ENCODE measurements around the gene FRAS1.

FRAS1 gene

DNA sequence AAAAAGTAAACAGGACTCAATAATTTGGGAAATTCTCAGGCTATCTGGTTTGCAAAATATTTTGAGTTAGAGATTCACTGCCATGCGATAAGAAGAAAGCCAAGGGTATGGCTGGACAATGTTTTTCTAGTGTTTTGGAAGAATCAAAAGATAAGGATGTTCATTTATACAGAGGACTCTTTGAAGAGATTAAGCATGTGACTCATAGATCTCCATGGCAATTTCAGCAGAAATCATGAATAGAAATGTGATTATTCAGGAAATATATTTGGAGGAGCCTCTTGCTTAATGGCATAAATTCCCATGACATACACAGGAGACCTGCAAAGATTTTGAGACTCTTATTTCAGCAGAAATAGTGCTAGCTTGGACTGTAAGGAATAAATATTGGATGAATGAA lies 16.7 kb upstream of the FRAS1 start:
- TF ChIP-seq GATA3 (IDR thresholded peaks at IDR 0.05; ENCODE audit: low read depth, low read length) (no peak), GATA2 (IDR thresholded peaks at IDR 0.05; ENCODE audit: low read depth, low read length) (no peak)

- no peak for TF ChIP-seq GATA2 (IDR thresholded peaks at IDR 0.05; ENCODE audit: low read depth, low read length)
- no peak for TF ChIP-seq GATA3 (IDR thresholded peaks at IDR 0.05; ENCODE audit: low read depth, low read length)
Observed at GRCh38 chr4:78047366-78047765, 9.8 kb upstream of the FRAS1 start.

DNA sequence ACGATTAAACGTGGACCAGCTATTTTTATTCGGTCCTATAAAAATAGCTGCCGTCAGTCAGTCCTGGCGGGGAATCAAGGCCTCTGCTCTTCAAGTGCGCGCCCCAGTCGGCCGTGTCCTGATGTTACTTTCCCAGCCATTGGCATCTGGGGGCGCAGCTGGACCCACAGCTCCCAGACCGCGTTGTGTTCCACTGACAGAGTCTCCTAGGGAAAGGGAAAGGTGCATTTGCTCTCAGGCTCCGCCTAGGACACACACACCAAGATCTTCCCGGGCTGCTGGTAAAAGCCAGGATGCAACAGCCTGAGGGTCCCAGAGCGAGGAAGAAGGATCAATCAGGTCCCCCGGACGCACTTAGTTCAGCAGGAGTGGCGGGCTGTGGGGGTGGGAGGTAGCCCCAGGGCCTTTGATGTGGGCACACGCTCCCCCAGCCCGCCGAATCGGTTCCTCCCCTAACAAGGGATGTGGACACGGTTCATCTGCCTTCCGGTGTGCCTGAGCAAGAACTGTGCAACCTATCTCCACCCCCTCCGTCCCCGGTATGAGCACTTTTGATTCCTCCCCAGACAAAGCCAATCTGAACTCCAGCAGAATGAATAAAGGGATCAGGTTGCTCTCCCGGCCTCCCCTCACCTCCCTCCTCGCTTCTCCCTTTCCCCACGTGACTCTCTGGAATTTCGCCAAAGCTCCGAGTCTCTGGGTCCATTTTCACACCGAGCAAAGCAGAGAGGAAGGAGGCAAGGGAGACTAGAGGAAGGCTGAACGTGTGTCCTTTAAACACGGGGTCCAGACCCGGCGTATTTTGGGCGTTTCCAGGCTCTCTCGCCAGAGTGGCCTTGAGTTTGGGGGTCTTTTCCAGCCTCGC lies 626 bp upstream of the FRAS1 start:
- TF ChIP-seq GATA3 (IDR thresholded peaks at IDR 0.05; ENCODE audit: low read depth, low read length) (no peak), GATA2 (IDR thresholded peaks at IDR 0.05; ENCODE audit: low read depth, low read length) (no peak)

GRCh38 chr4:78057600-78058550 lies 752 bp downstream of the FRAS1 start:
- TF ChIP-seq GATA3 (IDR thresholded peaks at IDR 0.05; ENCODE audit: low read depth, low read length) (no peak), GATA2 (IDR thresholded peaks at IDR 0.05; ENCODE audit: low read depth, low read length) (no peak)

DNA sequence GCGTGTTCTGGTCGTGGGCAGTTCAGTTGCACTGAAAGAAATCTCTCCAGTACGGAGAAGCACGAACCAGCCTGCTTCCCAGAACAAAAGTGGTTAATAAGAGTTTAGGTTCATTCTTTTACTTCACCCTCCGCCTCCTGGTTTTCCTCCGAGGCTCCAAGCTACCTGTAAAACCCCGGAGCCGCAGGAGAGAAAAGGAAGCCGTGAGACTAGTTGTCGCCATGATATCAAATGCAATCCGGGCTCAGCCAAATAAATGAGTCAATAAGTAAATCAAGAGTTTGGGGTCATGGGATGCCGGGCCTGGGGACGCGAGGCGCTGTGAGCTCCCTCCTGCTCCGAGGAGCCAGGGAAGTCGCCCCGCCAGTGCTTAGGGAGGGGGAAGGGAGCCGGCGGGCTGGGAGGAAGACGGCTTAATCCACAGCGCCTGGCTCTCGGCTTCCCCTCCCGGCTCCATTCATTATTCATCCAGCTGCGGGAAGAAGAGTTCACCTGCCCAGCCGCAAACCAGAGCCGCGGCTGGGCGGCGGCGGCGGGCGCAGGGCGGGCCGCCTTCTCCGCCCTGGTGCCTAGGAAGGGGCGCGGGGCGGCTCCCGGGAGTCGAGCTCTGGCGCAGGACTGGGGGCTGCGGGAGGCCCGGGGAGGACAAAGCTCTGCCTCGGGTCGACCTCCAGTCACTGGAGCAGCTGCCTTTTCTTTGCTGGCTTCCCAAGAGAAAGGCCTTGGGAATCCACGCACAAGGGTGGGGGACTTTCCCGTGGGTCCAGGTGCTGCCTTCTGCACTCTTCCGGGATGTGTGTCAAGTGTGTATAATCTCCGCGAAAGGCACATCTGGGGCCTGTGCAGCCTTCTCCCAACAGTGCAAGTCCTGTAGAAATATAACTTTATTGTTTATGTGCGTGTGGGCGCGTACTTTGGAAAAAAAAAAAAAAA lies 1.7 kb downstream of the FRAS1 start:
- TF ChIP-seq GATA2 (IDR thresholded peaks at IDR 0.05; ENCODE audit: low read depth, low read length), result no peak
- TF ChIP-seq GATA3 (IDR thresholded peaks at IDR 0.05; ENCODE audit: low read depth, low read length), result no peak

GRCh38 chr4:78059524-78059889 lies 2.4 kb downstream of the FRAS1 start:
- TF ChIP-seq GATA3 (IDR thresholded peaks at IDR 0.05; ENCODE audit: low read depth, low read length) (no peak), GATA2 (IDR thresholded peaks at IDR 0.05; ENCODE audit: low read depth, low read length) (no peak)

DNA sequence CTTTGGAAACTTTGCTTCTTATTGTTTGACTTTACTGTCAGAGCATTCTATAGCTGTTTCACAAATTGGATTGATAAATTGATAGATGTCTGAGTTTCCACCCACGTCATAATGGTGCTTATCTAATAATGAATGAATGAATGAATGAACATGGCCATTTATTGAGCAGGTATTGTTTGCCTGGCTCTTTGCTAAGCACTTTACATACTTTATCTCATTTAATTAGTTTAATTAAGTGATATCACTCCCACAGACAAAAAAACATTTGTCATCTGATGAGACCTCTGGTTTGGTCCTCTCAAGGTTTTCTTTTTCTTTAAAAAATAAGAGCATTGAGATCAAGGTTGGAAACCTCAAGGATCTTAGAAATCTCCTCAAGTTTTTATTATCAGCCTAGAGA lies 2.8 kb downstream of the FRAS1 start:
- TF ChIP-seq GATA3 (IDR thresholded peaks at IDR 0.05; ENCODE audit: low read depth, low read length) (no peak), GATA2 (IDR thresholded peaks at IDR 0.05; ENCODE audit: low read depth, low read length) (no peak)

DNA sequence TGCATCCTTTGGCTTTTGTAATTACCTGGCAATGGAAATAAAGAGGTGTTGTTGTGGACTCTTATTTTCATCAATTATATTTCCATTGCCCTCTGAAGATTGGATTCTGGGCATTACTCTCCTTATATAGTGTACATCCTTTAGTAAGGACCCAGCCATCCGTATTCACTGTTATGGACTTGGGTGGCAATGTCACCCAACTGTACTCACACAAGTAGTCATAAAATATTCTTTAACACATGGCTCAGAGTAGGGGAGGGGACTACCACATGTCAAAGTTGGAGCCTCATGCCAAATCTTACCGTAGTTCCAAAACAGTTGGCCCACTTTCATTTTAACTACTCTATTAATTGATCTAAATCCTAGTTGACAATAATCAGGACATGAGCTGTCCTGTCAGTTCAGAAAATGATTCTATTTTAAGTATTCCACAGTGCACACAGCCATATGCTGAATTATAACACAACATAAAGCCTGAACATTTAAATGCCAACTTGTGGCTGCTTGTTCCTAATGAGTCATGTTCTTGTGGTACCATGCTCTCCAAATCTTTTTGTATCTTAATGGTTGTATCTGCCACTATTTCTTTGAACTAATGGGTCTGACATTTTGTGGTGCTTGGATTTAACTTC lies 4.9 kb downstream of the FRAS1 start:
- TF ChIP-seq GATA3 (IDR thresholded peaks at IDR 0.05; ENCODE audit: low read depth, low read length), result no peak
- no peak for TF ChIP-seq GATA2 (IDR thresholded peaks at IDR 0.05; ENCODE audit: low read depth, low read length)

GRCh38 chr4:78065508-78066192 lies 8.5 kb downstream of the FRAS1 start:
- no peak for TF ChIP-seq GATA2 (IDR thresholded peaks at IDR 0.05; ENCODE audit: low read depth, low read length)
- no peak for TF ChIP-seq GATA3 (IDR thresholded peaks at IDR 0.05; ENCODE audit: low read depth, low read length)

DNA sequence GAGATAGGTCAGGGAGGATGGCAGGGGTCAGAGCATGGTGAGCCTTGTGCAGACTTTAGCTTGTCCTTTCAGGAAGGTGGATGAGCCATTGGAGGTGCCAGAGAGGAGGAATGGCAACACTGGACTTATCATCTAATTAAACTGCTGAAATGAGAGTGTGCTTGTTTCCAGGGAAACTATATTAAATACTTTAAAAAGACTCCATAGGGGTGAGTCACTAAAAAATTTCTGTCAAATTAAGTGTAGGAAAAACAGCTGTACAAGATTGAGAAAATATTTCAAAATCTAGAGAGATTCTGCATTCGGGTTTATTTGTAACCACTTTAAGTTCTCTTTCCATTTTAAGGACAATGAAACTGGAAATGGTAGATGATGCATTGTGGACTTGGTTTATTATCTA lies 11.4 kb downstream of the FRAS1 start:
- no peak for TF ChIP-seq GATA3 (IDR thresholded peaks at IDR 0.05; ENCODE audit: low read depth, low read length)
- no peak for TF ChIP-seq GATA2 (IDR thresholded peaks at IDR 0.05; ENCODE audit: low read depth, low read length)

DNA sequence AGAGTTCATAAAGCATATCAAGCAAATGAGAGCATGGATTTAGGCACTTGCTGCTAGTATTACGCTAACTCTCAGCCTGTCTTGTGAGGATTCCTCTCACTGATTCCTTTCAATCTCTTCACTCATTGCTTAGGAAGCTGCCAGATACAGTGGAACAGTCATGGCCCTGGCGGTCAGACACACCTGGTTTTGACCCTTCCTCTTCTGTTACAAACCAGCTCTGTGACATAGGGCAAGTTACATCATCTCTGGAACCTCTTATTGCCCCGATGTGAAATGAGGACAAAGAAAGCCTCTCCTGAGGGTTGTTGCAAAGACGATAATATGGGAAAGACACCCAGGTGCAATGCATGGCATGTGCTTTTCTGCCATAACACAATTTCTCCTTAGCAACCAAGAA lies 12.2 kb downstream of the FRAS1 start:
- no peak for TF ChIP-seq GATA2 (IDR thresholded peaks at IDR 0.05; ENCODE audit: low read depth, low read length)
- TF ChIP-seq GATA3 (IDR thresholded peaks at IDR 0.05; ENCODE audit: low read depth, low read length), result no peak

GRCh38 chr4:78069859-78070258 lies 12.7 kb downstream of the FRAS1 start:
- no peak for TF ChIP-seq GATA3 (IDR thresholded peaks at IDR 0.05; ENCODE audit: low read depth, low read length)
- no peak for TF ChIP-seq GATA2 (IDR thresholded peaks at IDR 0.05; ENCODE audit: low read depth, low read length)
